ENCODE results near the gene AP1AR. TPM values are rescaled to one million over a fixed set of nuclear protein-coding genes. Genes with fewer than 3 reads are reported as not detected.
"Not testable (repeated sequence)": the region's sequence is repeated elsewhere in the genome, so short reads cannot be mapped to it uniquely, and the experiment has no call there.

AP1AR gene
- total RNA-seq, 3 donors from 2014 or later (not counting 1 experiment from before 2014, with no cell fraction given): 7.5 to 9.4 (median 7.5) TPM

GRCh38 chr4:112279025-112279881, 47.7 kb downstream of the AP1AR start:
- WGBS (ENCODE audit: insufficient coverage): 71% methylated on average over 8 of the region's 10 CpGs
- DNase-seq: no peak
- no peak overlapping the region for H3K4me3 ChIP-seq (ENCODE audit: low read length)

DNA sequence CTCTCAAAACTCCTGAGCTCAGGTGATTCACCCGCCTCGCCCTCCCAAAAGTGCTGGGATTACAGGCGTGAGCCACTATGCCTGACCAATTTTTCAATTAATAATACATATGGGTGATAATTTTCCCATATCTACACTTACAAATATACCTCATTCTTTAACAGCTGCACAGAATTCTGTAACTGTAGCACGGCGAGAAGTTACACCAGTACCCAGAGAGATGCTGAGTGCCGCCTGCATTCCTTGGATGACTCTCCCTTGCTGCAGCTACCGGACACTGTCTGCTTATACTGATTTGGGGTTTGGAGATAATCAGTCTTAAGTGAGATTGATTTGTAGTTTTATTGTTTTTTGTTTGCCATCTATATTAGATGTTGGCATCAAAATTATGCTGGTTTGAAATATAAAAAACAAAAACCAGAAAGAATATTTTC, 48.3 kb downstream of the AP1AR start:
- peaks cover 10% of the 10 kb centered on the region for H3K36me3 ChIP-seq (ENCODE audit: control insufficient read depth, insufficient read depth, low read length)
- no peaks in the 10 kb centered on the region for H3K27me3 Mint-ChIP-seq (ENCODE audit: low read depth in 2 of 2)
- H3K4me3 ChIP-seq (ENCODE audit: low read length): no peak overlapping the region
- WGBS (ENCODE audit: insufficient coverage): 100% methylated on average over 6 of the region's 7 CpGs
- H3K27ac ChIP-seq (ENCODE audit: low read length): no peak overlapping the region
- no peaks in the 10 kb centered on the region for H3K36me3 Mint-ChIP-seq
- H3K27me3 ChIP-seq (ENCODE audit: control insufficient read depth, insufficient read depth, low read length): no peaks in the 10 kb centered on the region
- peaks cover 17% of the 10 kb centered on the region for H3K4me1 ChIP-seq (ENCODE audit: control insufficient read depth, insufficient read depth, low read length)
- TF ChIP-seq, protein P1, sequence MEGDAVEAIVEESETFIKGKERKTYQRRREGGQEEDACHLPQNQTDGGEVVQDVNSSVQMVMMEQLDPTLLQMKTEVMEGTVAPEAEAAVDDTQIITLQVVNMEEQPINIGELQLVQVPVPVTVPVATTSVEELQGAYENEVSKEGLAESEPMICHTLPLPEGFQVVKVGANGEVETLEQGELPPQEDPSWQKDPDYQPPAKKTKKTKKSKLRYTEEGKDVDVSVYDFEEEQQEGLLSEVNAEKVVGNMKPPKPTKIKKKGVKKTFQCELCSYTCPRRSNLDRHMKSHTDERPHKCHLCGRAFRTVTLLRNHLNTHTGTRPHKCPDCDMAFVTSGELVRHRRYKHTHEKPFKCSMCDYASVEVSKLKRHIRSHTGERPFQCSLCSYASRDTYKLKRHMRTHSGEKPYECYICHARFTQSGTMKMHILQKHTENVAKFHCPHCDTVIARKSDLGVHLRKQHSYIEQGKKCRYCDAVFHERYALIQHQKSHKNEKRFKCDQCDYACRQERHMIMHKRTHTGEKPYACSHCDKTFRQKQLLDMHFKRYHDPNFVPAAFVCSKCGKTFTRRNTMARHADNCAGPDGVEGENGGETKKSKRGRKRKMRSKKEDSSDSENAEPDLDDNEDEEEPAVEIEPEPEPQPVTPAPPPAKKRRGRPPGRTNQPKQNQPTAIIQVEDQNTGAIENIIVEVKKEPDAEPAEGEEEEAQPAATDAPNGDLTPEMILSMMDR (IDR thresholded peaks at IDR 0.05): no peak
- no peaks in the 10 kb centered on the region for H3K9me3 ChIP-seq (ENCODE audit: control insufficient read depth, insufficient read depth, low read length)
- H3K27ac Mint-ChIP-seq: no peak overlapping the region
- no peak overlapping the region for H3K4me3 Mint-ChIP-seq
- no peak for ATAC-seq
- no peak for DNase-seq
- peaks cover 37 to 46% of the 10 kb centered on the region in 2 donors for H3K4me1 Mint-ChIP-seq
- no peaks in the 10 kb centered on the region for H3K9me3 Mint-ChIP-seq
- intact Hi-C loops (cut with micrococcal nuclease): no loop called here

More at GRCh38 chr4:112279025-112279881, 47.7 kb downstream of the AP1AR start:
- H3K9me3 Mint-ChIP-seq: no peaks in the 10 kb centered on the region
- no peak overlapping the region for H3K27ac ChIP-seq (ENCODE audit: low read length)
- H3K4me1 ChIP-seq (ENCODE audit: control insufficient read depth, insufficient read depth, low read length): peaks cover 11% of the 10 kb centered on the region
- no peak for ATAC-seq
- H3K27me3 ChIP-seq (ENCODE audit: control insufficient read depth, insufficient read depth, low read length): no peaks in the 10 kb centered on the region
- H3K9me3 ChIP-seq (ENCODE audit: control insufficient read depth, insufficient read depth, low read length): no peaks in the 10 kb centered on the region
- TF ChIP-seq, protein P1 (IDR thresholded peaks at IDR 0.05): no peak
- intact Hi-C loops (cut with micrococcal nuclease): no loop called here
- H3K27ac Mint-ChIP-seq: peak overlapping the region in 1 of 2 donors; percentile 13
- H3K4me3 Mint-ChIP-seq: no peak overlapping the region
- peaks cover 10% of the 10 kb centered on the region for H3K36me3 ChIP-seq (ENCODE audit: control insufficient read depth, insufficient read depth, low read length)
- no peaks in the 10 kb centered on the region for H3K36me3 Mint-ChIP-seq
- no peaks in the 10 kb centered on the region for H3K27me3 Mint-ChIP-seq (ENCODE audit: low read depth in 2 of 2)
- peaks cover 31 to 40% of the 10 kb centered on the region in 2 donors for H3K4me1 Mint-ChIP-seq

DNA sequence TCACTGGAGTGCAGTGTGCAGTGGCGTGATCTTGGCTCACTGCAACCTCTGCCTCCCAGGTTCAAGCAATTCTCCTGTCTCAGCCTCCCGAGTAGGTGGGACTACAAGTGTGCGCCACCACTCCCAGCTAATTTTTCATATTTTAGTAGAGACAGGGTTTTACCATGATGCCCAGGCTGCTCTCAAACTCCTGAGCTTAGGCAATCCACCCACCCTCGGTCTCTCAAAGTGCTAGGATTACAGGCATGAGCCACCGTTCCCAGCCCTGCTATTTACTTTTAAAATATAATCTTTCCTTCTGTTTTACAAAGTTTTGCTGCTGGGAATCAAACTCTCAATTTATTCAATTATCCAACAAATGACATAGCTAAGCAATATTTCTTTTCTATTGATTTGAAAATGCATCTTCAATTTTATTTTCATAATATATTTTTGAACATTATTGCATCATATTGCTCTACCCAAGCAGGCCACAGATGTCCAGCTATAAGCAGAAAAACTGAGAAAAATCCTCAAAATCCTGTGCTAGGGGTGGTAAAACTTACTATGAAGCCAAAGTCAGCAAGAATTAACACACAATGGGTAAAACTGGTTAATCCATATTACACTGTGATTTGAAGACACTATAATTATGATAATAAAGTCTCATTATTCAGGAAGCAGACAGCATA, 48.9 kb downstream of the AP1AR start:
- DNase-seq (no peak), ATAC-seq (no peak)
- Histone ChIP-seq H3K4me1 (ENCODE audit: control insufficient read depth, insufficient read depth, low read length) (peaks cover 17% of the 10 kb centered on the region), H3K9me3 (ENCODE audit: control insufficient read depth, insufficient read depth, low read length) (no peaks in the 10 kb centered on the region), H3K36me3 (ENCODE audit: control insufficient read depth, insufficient read depth, low read length) (peaks cover 10% of the 10 kb centered on the region), H3K4me3 (ENCODE audit: low read length) (no peak overlapping the region), H3K27me3 (ENCODE audit: control insufficient read depth, insufficient read depth, low read length) (no peaks in the 10 kb centered on the region), H3K27ac (ENCODE audit: low read length) (no peak overlapping the region)
- Mint-ChIP-seq H3K27me3 (ENCODE audit: low read depth in 2 of 2) (no peaks in the 10 kb centered on the region), H3K36me3 (no peaks in the 10 kb centered on the region), H3K4me1 (peaks cover 40 to 48% of the 10 kb centered on the region in 2 donors), H3K4me3 (no peak overlapping the region), H3K9me3 (no peaks in the 10 kb centered on the region), H3K27ac (no peak overlapping the region)
- TF ChIP-seq, protein P1 (IDR thresholded peaks at IDR 0.05): no peak
- WGBS (ENCODE audit: insufficient coverage): 73% methylated on average over 5 of the region's 5 CpGs
- intact Hi-C loops (cut with micrococcal nuclease): no loop called here

DNA sequence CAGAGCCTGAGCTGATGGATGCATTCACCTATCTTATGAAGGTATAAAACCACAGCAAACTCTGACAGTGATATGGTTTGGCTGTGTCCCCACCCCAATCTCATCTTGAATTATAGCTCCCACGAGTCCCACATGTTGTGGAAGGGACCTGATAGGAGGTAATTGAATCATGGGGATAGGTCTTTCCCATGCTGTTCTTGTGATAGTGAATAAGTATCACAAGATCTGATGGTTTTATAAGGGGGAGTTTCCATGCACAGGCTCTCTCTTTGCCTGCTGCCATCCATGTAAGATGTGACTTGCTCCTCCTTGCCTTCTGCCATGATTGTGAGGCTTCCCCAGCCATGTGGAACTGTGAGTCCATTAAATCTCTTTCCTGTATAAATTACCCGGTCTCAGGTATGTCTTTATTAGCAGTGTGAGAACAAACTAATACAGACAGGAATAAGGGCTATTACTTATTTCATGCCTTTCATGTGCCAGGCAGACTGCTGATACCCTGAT, 50.4 kb downstream of the AP1AR start:
- not testable (repeated sequence) for H3K27me3 Mint-ChIP-seq (ENCODE audit: low read depth in 2 of 2)

More for the DNA sequence above, 50.4 kb downstream of the AP1AR start:
- Mint-ChIP-seq H3K4me1 (peaks cover 48 to 60% of the 10 kb centered on the region in 2 donors), H3K27ac (peak overlapping the region; percentile 88 to 89)
- H3K4me3 ChIP-seq (ENCODE audit: low read length); H3K36me3 ChIP-seq (ENCODE audit: control insufficient read depth, insufficient read depth, low read length); DNase-seq; H3K9me3 ChIP-seq (ENCODE audit: control insufficient read depth, insufficient read depth, low read length); H3K27me3 ChIP-seq (ENCODE audit: control insufficient read depth, insufficient read depth, low read length); H3K27ac ChIP-seq (ENCODE audit: low read length); intact Hi-C loops (cut with micrococcal nuclease); H3K4me3 Mint-ChIP-seq; H3K36me3 Mint-ChIP-seq; ATAC-seq; H3K9me3 Mint-ChIP-seq: not testable (repeated sequence)
- H3K4me1 ChIP-seq (ENCODE audit: control insufficient read depth, insufficient read depth, low read length): peaks cover 28% of the 10 kb centered on the region
- whole genome bisulfite sequencing (ENCODE audit: insufficient coverage): 94% methylated on average over 1 of the region's 2 CpGs

Data from natural killer cell (primary cell).